SK-N-MC (cell line): Measurements from ENCODE around the gene RAP1GAP2.

Source experiments
- DNase-seq: peaks from one replicate; pipeline ENCODE4 v3.0.0-alpha.2; 2011; ENCODE audit warnings: low read depth, low spot score
- H3K27ac ChIP-seq: fragments of 200-600 bp; sonication (generic); 2 replicates; pipeline ENCODE4 v1.5.1; 2016; ENCODE audit warnings: mixed run types
- H3K36me3 ChIP-seq: fragments of 200-600 bp; sonication (generic); 2 replicates; pipeline ENCODE4 v1.6.1; 2017; ENCODE audit warnings: antibody characterized with exemption, low read length, mixed read lengths; ENCODE audit not compliant: insufficient read depth
- H3K4me3 ChIP-seq: fragments of 200-600 bp; sonication (generic); 2 replicates; pipeline ENCODE4 v1.5.1; 2016
- H3K9ac ChIP-seq: fragments of 200-600 bp; sonication (generic); 2 replicates; pipeline ENCODE4 v1.8.0; 2017; ENCODE audit warnings: mixed run types, mixed read lengths; ENCODE audit not compliant: insufficient read length
- H3K9me3 ChIP-seq: fragments of 200-600 bp; sonication (generic); 2 replicates; pipeline ENCODE4 v1.6.1; 2017; ENCODE audit warnings: low read depth, mild to moderate bottlenecking, antibody characterized with exemption, low read length, moderate library complexity, mixed read lengths
- EZH2 ChIP-seq: fragments of 200-600 bp; sonication (generic); IDR thresholded peaks from one replicate; pipeline ENCODE4 v1.6.1; 2017; ENCODE audit warnings: antibody characterized with exemption
- FOXP2 ChIP-seq: optimal IDR thresholded peaks from 2 replicates; pipeline ENCODE3; 2011; ENCODE audit warnings: mild to moderate bottlenecking, moderate library complexity; ENCODE audit not compliant: insufficient read depth; ENCODE audit errors: extremely low read length, control extremely low read depth
- POLR2AphosphoS5 ChIP-seq: IDR thresholded peaks from 2 replicates; pipeline ENCODE4 v1.6.1; 2012; ENCODE audit warnings: mild to moderate bottlenecking, low read depth, low read length, borderline replicate concordance

RAP1GAP2 gene

DNA sequence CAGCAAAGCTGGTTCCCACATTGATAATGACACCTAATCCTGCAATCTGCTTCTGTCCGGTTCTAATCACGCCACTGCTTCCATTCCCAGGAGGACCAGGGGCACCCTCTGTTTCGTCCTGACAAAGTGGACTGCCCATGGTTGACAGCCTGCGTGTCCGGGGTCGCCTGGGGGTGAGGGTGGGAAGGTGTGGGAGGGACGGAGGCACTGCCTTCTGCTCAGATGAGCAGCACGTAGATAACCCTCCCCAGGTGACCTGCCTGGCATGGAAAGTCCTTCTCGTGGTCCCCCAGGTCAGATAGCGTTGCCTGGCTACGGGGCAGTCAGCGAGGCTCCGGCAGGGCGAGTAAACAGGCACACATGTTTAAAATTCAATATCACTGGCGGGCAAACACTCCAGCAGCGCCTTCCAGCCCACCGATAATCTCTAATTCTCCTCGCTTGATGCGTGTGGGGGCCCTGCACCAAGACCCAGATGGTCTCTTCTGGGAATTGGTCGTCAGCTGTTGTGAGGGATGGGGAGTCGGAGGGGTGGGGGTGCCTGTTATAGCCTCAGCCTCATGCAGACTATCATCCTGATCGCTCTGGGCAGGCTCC lies 132.2 kb downstream of the RAP1GAP2 start:
- no peaks in the 10 kb centered on the region for H3K9me3 ChIP-seq
- no peak overlapping the region for H3K4me3 ChIP-seq
- no peak for DNase-seq
- H3K9ac ChIP-seq, result no peak overlapping the region
- H3K27ac ChIP-seq, result no peak overlapping the region
- no peaks in the 10 kb centered on the region for H3K36me3 ChIP-seq
- TF ChIP-seq FOXP2 (no peak), EZH2 (no peak), POLR2AphosphoS5 (no peak)

DNA sequence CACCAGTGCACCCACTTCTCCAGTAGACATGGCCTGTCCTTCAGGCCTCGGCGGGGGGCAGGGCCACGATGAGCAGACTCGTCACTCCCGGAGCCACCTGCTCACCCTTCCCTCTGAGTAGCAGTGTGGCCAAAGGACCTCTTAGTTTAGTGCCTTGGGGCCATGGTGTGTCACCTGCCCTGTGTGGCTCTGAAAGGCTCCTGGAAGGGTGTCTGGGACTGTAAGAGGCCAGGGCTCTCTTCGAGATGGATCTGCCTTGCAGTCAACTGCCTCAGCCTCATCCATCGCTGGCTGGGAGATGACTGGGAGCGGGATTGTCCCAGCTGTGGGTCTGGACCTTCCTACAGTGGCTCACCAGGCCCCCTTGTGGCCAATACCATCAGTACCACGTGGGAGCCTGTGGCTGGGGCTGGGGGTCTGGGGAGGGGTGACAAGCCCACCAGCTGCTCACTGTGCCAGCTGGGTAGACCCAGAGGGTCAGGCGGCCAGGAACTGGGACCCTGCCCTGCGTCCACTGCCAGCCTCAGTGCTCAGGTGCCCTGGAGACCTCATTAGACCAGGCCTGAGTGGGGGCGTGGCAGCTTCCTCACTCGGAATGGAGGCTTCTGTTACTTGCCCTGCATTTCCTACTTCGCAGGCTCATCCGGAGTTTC lies 133.8 kb downstream of the RAP1GAP2 start:
- Histone ChIP-seq H3K9ac (no peak overlapping the region), H3K27ac (no peak overlapping the region), H3K36me3 (no peaks in the 10 kb centered on the region), H3K9me3 (no peaks in the 10 kb centered on the region), H3K4me3 (no peak overlapping the region)
- TF ChIP-seq FOXP2, result no peak
- TF ChIP-seq EZH2, result no peak
- no peak for TF ChIP-seq POLR2AphosphoS5
- DNase-seq, result no peak

DNA sequence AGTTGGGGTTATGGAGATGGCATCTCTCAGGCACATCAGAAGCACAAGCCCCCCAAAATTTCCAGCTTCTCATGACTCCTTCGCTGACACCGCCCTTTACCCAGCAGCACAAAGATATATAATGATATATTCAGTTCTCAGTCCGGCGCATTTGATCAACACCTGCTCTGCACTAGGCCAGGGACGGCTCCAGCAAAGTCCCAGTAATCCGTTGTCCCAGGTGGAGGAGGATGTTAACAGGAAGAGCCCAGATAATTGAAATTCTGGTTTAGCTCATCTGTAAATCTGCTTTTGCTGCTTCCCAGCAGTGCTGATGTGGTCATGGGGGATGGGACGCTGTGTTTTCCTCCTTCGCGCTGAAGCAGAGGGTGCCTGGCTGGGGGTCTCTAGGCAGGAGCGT lies 135.6 kb downstream of the RAP1GAP2 start:
- Histone ChIP-seq H3K36me3 (no peaks in the 10 kb centered on the region), H3K9ac (no peak overlapping the region), H3K27ac (no peak overlapping the region), H3K4me3 (no peak overlapping the region), H3K9me3 (no peaks in the 10 kb centered on the region)
- no peak for DNase-seq
- TF ChIP-seq POLR2AphosphoS5, result no peak
- no peak for TF ChIP-seq FOXP2
- TF ChIP-seq EZH2, result no peak

DNA sequence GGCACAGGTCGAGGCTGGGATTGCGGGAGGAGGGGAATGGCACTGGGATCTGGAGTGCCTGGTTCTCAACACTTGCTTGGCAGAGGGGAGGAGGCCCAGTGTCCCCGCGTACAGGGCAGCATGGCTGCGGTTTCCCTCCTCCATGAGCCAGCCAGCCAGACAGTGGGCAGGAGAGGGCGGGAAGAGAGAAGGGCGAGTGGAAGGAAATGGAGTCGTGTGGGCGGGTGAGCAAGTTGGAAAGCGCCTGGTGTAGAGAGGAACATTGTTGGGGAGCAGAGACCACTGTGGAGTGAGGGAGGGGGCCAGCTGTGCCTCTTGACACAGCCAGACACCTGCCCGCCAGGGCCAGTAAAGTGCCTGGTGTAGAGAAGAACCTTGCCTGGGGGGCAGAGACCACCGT lies 136.7 kb downstream of the RAP1GAP2 start:
- TF ChIP-seq EZH2 (no peak), POLR2AphosphoS5 (no peak), FOXP2 (no peak)
- H3K4me3 ChIP-seq, result no peak overlapping the region
- no peak for DNase-seq
- H3K9me3 ChIP-seq, result no peaks in the 10 kb centered on the region
- H3K27ac ChIP-seq, result no peak overlapping the region
- no peaks in the 10 kb centered on the region for H3K36me3 ChIP-seq
- H3K9ac ChIP-seq, result no peak overlapping the region

DNA sequence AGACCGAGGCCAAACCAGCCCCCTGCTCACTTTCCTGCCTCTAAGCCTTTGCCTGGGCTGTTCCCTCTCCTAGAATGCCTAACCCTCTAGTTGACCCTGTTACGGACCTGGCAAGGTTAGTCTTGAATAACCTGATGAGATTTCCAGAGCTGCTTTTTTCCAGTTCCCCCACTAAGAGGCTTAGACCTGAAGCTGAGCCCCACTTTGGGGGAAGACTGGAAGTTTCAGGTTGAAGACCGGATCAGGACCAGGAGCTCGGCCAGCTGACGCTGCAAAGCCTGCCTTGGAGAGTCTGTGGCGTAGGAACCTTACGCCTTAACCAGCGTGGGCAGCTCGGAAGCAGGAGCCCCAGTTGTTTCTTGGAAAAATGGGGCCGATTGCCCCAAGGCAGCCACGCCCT lies 137.4 kb downstream of the RAP1GAP2 start:
- no peak for DNase-seq
- H3K9me3 ChIP-seq, result no peaks in the 10 kb centered on the region
- H3K27ac ChIP-seq, result no peak overlapping the region
- no peaks in the 10 kb centered on the region for H3K36me3 ChIP-seq
- H3K9ac ChIP-seq, result no peak overlapping the region
- no peak for TF ChIP-seq EZH2
- TF ChIP-seq POLR2AphosphoS5, result no peak
- no peak for TF ChIP-seq FOXP2
- H3K4me3 ChIP-seq, result no peak overlapping the region

DNA sequence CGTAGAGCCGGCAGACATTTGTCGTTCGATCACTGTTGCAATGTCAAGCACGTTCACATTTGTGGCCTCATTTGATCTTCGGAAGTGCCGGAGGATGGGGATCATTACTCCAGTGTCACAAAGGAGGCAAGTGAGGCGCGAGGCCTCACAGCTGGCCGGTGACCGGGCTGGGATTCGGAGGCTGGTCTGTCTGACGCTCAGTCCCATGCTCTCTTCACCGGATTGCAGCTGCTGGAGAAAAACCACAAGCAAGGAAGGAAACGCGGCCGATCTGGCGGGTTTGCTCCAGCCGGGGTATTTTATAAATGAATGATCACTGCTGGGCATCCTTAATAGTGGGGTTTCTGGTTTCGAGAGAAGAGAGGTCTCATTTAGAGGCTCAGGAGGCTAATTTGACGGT lies 139.4 kb downstream of the RAP1GAP2 start:
- no peak overlapping the region for H3K9ac ChIP-seq
- no peaks in the 10 kb centered on the region for H3K36me3 ChIP-seq
- TF ChIP-seq POLR2AphosphoS5 (no peak), EZH2 (no peak), FOXP2 (no peak)
- no peaks in the 10 kb centered on the region for H3K9me3 ChIP-seq
- no peak for DNase-seq
- H3K27ac ChIP-seq, result no peak overlapping the region
- no peak overlapping the region for H3K4me3 ChIP-seq

DNA sequence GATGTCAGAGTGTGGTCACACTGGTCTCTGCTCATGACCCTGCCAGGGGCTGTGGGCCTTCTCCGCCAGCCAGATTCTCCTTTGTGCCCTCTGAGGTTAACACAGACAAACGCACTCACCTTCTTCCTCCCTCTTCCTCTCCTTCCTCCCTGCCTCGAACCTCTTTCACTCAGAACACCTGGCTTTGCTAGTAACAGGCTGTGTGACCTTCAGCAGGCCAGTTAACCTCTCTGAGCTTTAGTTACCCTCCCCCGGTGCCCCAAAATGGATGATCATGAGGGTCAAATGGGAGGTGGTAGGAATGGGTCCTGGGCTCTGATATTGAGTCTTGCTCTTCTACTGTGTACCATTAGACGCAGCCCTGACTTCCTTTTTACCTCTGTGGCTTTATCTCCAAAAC lies 140.1 kb downstream of the RAP1GAP2 start:
- H3K36me3 ChIP-seq, result no peaks in the 10 kb centered on the region
- H3K9me3 ChIP-seq, result no peaks in the 10 kb centered on the region
- no peak for DNase-seq
- no peak overlapping the region for H3K4me3 ChIP-seq
- no peak overlapping the region for H3K9ac ChIP-seq
- TF ChIP-seq POLR2AphosphoS5, result no peak
- no peak for TF ChIP-seq EZH2
- no peak for TF ChIP-seq FOXP2
- H3K27ac ChIP-seq, result no peak overlapping the region

DNA sequence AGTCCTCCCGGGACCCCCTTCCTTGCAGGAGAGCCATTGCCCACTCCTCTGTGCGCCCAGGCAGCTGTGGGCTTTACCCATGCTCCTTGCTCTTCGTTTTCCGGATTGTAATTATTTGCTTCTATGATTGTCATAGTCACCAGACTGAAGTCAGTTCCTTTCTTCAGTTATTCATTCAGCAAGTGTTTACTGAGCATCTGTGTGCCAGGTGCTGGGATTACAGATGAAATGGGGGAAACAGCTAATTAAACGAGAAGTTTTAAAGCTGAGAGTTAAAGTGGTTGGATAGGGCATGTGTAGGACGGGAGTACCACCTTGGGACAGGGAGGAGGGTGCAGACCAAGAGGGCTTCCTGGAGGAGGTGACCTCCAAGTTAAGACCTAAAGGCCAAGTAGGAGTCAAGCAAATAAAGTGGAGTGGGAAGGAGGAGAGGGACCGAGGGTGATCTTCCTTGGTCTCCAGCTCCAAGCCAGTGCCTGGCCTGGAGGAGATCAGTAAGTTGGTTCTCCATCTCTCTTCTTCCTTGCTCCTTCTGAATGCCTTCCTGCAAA lies 140.6 kb downstream of the RAP1GAP2 start:
- Histone ChIP-seq H3K4me3 (no peak overlapping the region), H3K27ac (no peak overlapping the region), H3K36me3 (no peaks in the 10 kb centered on the region), H3K9ac (no peak overlapping the region), H3K9me3 (no peaks in the 10 kb centered on the region)
- no peak for DNase-seq
- TF ChIP-seq FOXP2 (no peak), EZH2 (no peak), POLR2AphosphoS5 (no peak)

DNA sequence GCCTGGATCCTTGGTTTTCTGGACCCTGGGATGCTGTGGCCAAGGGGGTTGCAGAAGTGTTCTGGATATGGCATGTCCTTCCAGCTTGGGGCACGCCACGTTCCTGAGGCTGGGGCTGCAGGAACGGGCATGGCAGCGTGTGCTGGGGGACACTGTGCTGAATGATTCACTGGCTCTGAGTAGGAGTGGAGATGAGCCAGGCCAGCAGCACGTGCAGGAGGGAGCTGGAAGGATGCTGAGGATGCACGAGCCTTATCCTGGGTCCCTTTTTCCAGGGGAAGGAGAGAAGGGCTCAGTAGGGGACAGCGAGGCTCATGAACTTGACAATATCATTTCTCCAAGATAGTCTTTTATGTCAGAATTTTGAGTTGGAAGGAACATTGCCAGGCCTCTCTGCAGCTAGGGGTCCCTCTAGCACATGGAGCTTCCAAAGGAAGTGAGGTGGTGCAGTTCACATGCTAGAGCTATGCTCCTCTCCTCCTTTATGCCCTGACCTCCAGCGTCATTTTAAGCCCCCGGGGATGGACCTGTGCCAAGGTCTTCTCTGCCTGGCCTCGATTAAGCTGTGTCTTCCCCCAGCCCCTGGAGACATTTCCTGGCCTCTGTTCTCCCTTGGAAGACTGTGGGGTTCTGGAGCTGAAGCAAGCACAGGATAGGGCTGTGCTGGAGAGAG lies 141.2 kb downstream of the RAP1GAP2 start:
- no peaks in the 10 kb centered on the region for H3K9me3 ChIP-seq
- H3K4me3 ChIP-seq, result no peak overlapping the region
- DNase-seq, result no peak
- H3K36me3 ChIP-seq, result no peaks in the 10 kb centered on the region
- H3K9ac ChIP-seq, result no peak overlapping the region
- no peak for TF ChIP-seq FOXP2
- no peak for TF ChIP-seq POLR2AphosphoS5
- no peak for TF ChIP-seq EZH2
- H3K27ac ChIP-seq, result no peak overlapping the region
